CD14-positive monocyte (primary cell): ENCODE data around the gene FIZ1. TPM values are rescaled to one million over a fixed set of nuclear protein-coding genes. Genes with fewer than 3 reads are reported as not detected.

ENCODE experiments used
- DNase-seq, 3 donors: peaks; one replicate each; pipeline ENCODE4 v3.0.0-alpha.2; 2011 to 2022
- H2AFZ ChIP-seq: 2 replicates; pipeline ENCODE4 v1.6.0; 2012; ENCODE audit warnings: mild to moderate bottlenecking, low read depth, low read length, inconsistent platforms; ENCODE audit not compliant: insufficient read depth, poor library complexity, severe bottlenecking
- H3K27ac ChIP-seq, 2 donors: 1 replicate in 1 of 2; 2 replicates in 1 of 2; pipeline ENCODE4 v1.5.1; 2012 to 2013; ENCODE audit warnings: low read length in 2 of 2, control low read depth in 1 of 2, inconsistent platforms in 1 of 2, low read depth in 1 of 2, mild to moderate bottlenecking in 1 of 2
- H3K27me3 ChIP-seq, 2 donors: one replicate each; pipeline versions ENCODE4 v1.6.0 to v1.6.1; 2011 to 2013; ENCODE audit warnings: low read length in 2 of 2; ENCODE audit not compliant: control insufficient read depth in 2 of 2, insufficient read depth in 2 of 2
- H3K36me3 ChIP-seq, 2 donors: replicated peaks in 1 of 2; 1 replicate in 1 of 2; 2 replicates in 1 of 2; pipeline versions ENCODE4 v1.5.1 to v1.6.1; 2012 to 2013; ENCODE audit warnings: low read length in 2 of 2, control low read depth in 1 of 2, inconsistent platforms in 1 of 2, mild to moderate bottlenecking in 1 of 2; ENCODE audit not compliant: insufficient read depth in 2 of 2, control insufficient read depth in 1 of 2
- H3K4me1 ChIP-seq, 2 donors: 1 replicate in 1 of 2; 2 replicates in 1 of 2; pipeline versions ENCODE4 v1.5.1 to v1.6.1; 2012 to 2013; ENCODE audit warnings: low read length in 2 of 2, control low read depth in 1 of 2, inconsistent platforms in 1 of 2, mild to moderate bottlenecking in 1 of 2, moderate library complexity in 1 of 2; ENCODE audit not compliant: insufficient read depth in 2 of 2, control insufficient read depth in 1 of 2
- H3K4me2 ChIP-seq: replicated peaks from 2 replicates; pipeline ENCODE3; 2012; ENCODE audit warnings: low read length, moderate library complexity, mild to moderate bottlenecking; ENCODE audit not compliant: poor library complexity, severe bottlenecking; ENCODE audit errors: extremely low read depth
- H3K4me3 ChIP-seq, 3 experiments: fragments of 200-600 bp in 1 of 3; sonication (generic) in 1 of 3; replicated peaks in 1 of 3; 1 replicate in 2 of 3; 2 replicates in 1 of 3; pipeline ENCODE4 v1.5.1; 2011 to 2013; ENCODE audit warnings: low read length in 3 of 3, mild to moderate bottlenecking in 3 of 3, control low read depth in 2 of 3, low read depth in 2 of 3, inconsistent platforms in 1 of 3, moderate library complexity in 1 of 3
- H3K79me2 ChIP-seq: 2 replicates; pipeline ENCODE4 v1.6.0; 2012; ENCODE audit warnings: mild to moderate bottlenecking, control low read depth, inconsistent platforms, low read length, moderate library complexity; ENCODE audit not compliant: insufficient read depth
- H3K9ac ChIP-seq: 2 replicates; pipeline ENCODE4 v1.6.0; 2017; ENCODE audit warnings: low read length, mild to moderate bottlenecking; ENCODE audit not compliant: insufficient read depth, poor library complexity, severe bottlenecking
- H3K9me3 ChIP-seq, 2 donors: replicated peaks in 1 of 2; 1 replicate in 1 of 2; 2 replicates in 1 of 2; pipeline versions ENCODE4 v1.5.1 to v1.6.1; 2012 to 2013; ENCODE audit warnings: low read length in 2 of 2, control low read depth in 1 of 2; ENCODE audit not compliant: control insufficient read depth in 1 of 2, insufficient read depth in 1 of 2
- H4K20me1 ChIP-seq: 2 replicates; pipeline ENCODE4 v1.6.0; 2012; ENCODE audit warnings: mild to moderate bottlenecking, low read length, control low read depth, moderate library complexity; ENCODE audit not compliant: insufficient read depth
- H3K27ac Mint-ChIP-seq, 7 donors: one replicate each; pipeline ENCODE4 v1.8.0; 2020; ENCODE audit warnings: mild to moderate bottlenecking in 7 of 7, mixed read lengths in 7 of 7, moderate library complexity in 6 of 7, inconsistent platforms in 2 of 7
- H3K27me3 Mint-ChIP-seq, 3 donors: one replicate each; pipeline ENCODE4 v1.8.0; 2021 to 2022; ENCODE audit warnings: low read depth in 3 of 3, mild to moderate bottlenecking in 3 of 3, mixed read lengths in 3 of 3, moderate library complexity in 3 of 3, inconsistent platforms in 1 of 3
- H3K36me3 Mint-ChIP-seq, 2 donors: one replicate each; pipeline ENCODE4 v1.8.0; 2020; ENCODE audit warnings: mixed read lengths in 2 of 2, inconsistent platforms in 1 of 2, mild to moderate bottlenecking in 1 of 2
- H3K4me1 Mint-ChIP-seq: one replicate; pipeline ENCODE4 v1.8.0; 2020; ENCODE audit warnings: mild to moderate bottlenecking, mixed read lengths
- H3K4me3 Mint-ChIP-seq, 2 donors: one replicate each; pipeline ENCODE4 v1.8.0; 2020; ENCODE audit warnings: mild to moderate bottlenecking in 2 of 2, mixed read lengths in 2 of 2, moderate library complexity in 1 of 2
- H3K9me3 Mint-ChIP-seq, 7 donors: one replicate each; pipeline ENCODE4 v1.8.0; 2020 to 2022; ENCODE audit warnings: mixed read lengths in 7 of 7, mild to moderate bottlenecking in 6 of 7, moderate library complexity in 6 of 7, inconsistent platforms in 2 of 7
- WGBS: methylation state at CpG from one replicate; pipeline ENCODE4 v1.1.5; 2013; ENCODE audit warnings: missing lambda C conversion rate; ENCODE audit not compliant: insufficient coverage; 5-methylcytosine and 5-hydroxymethylcytosine counted together
- intact Hi-C, 2 donors: fragments of 100-400 bp; cut with micrococcal nuclease; formaldehyde crosslinking; loops; one replicate each; pipeline versions ENCODE4 v1.15.0 to v1.15.1; 2023
- polyA plus RNA-seq, 3 donors: library from polyadenylated mRNA; depleted of rRNA in 1 of 3; unstranded in 2 of 3; stranded (reverse) in 1 of 3; fragments of 300-500 nt in 2 of 3; fragments of >200 nt in 1 of 3; fragmentation: Illumina TruSeq in 2 of 3; gene quantifications; 1 replicate in 2 of 3; 2 replicates in 1 of 3; pipeline ENCODE4 v1.2.3, GENCODE V29; 2012 to 2021
- TF ChIP-seq, protein P1 (sequence below): fragments of 200-600 bp; IDR thresholded peaks from one replicate; pipeline ENCODE4 v1.8.0; 2022; ENCODE audit warnings: antibody characterized with exemption, mild to moderate bottlenecking

The FIZ1 gene
- polyA plus RNA-seq, 3 donors = 1.2 to 2.6 (median 1.6) TPM

GRCh38 chr19:55636723-55637122, 37.4 kb upstream of the FIZ1 start:
- H3K4me3 Mint-ChIP-seq = peak overlapping the region in 1 of 2 donors; percentile 100
- H3K9ac ChIP-seq = no peak overlapping the region
- H3K4me3 ChIP-seq = peak overlapping the region in 1 of 3 experiments; percentile 86
- peak overlapping the region in 6 of 7 donors; percentile 2 to 100 (median 75) for H3K27ac Mint-ChIP-seq
- peaks cover 0 to 7% (median 1%) of the 10 kb centered on the region in 7 donors for H3K9me3 Mint-ChIP-seq
- peaks cover 6% of the 10 kb centered on the region for H4K20me1 ChIP-seq
- H3K27ac ChIP-seq = no peak overlapping the region
- H3K4me1 ChIP-seq = peaks cover 46 to 66% of the 10 kb centered on the region in 2 donors
- 96% methylated on average over 3 of the region's 4 CpGs for WGBS
- H3K36me3 Mint-ChIP-seq = peaks cover 12 to 15% of the 10 kb centered on the region in 2 donors
- H2AFZ ChIP-seq = no peak overlapping the region
- no peaks in the 10 kb centered on the region for H3K36me3 ChIP-seq
- peaks cover 0 to 3% of the 10 kb centered on the region in 2 donors for H3K9me3 ChIP-seq
- intact Hi-C loops = loop anchor here in 1 of 2 donors (10.0 kb wide), 1 partner anchor 178 kb away; no protein-coding TSS in a partner anchor
- DNase-seq = no peak
- peaks cover 72% of the 10 kb centered on the region for H3K4me1 Mint-ChIP-seq
- TF ChIP-seq, protein P1, sequence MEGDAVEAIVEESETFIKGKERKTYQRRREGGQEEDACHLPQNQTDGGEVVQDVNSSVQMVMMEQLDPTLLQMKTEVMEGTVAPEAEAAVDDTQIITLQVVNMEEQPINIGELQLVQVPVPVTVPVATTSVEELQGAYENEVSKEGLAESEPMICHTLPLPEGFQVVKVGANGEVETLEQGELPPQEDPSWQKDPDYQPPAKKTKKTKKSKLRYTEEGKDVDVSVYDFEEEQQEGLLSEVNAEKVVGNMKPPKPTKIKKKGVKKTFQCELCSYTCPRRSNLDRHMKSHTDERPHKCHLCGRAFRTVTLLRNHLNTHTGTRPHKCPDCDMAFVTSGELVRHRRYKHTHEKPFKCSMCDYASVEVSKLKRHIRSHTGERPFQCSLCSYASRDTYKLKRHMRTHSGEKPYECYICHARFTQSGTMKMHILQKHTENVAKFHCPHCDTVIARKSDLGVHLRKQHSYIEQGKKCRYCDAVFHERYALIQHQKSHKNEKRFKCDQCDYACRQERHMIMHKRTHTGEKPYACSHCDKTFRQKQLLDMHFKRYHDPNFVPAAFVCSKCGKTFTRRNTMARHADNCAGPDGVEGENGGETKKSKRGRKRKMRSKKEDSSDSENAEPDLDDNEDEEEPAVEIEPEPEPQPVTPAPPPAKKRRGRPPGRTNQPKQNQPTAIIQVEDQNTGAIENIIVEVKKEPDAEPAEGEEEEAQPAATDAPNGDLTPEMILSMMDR = no peak
- H3K27me3 ChIP-seq = no peaks in the 10 kb centered on the region
- H3K79me2 ChIP-seq = peaks cover 38% of the 10 kb centered on the region
- H3K27me3 Mint-ChIP-seq = peaks cover 0 to 12% (median 4%) of the 10 kb centered on the region in 3 donors
- H3K4me2 ChIP-seq = peak overlapping the region; percentile 85

DNA sequence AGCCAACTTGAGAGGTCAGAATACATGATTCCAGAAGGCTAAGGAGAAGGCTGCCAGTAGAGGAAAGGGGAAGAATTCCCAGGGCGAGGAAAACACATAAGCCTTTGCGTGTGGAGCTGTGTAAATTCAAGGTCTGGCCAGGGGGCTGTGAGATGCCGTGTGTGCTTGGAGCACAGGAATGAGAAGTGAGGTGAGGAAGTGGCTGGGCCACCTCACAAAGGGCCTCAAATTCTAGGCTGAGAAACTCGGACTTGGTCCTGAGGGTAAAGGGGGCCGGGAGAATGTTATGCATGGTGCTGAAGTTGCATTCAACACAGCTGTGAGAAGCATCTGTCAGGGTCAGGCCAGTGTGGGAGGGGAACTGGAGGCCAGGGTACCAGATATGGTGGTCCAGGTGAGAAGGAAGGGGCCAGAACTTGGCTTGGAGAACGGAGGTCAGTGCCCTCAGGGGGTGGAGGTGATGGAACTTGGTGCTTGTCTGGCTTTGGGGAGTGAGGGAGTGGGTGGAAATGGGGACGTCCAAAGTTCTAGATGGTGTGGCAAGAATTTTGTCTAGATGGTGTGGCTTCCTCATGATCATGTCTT, 36.6 kb upstream of the FIZ1 start:
- no peaks in the 10 kb centered on the region for H3K27me3 ChIP-seq
- H3K4me1 ChIP-seq = peaks cover 40 to 58% of the 10 kb centered on the region in 2 donors
- peak overlapping the region; percentile 98 for H3K9ac ChIP-seq
- peak overlapping the region; percentile 89 to 100 for H3K27ac ChIP-seq
- peak overlapping the region; percentile 85 for H3K4me2 ChIP-seq
- peaks cover 0 to 7% (median 0%) of the 10 kb centered on the region in 7 donors for H3K9me3 Mint-ChIP-seq
- H3K27ac Mint-ChIP-seq = peak overlapping the region; percentile 99 to 100 (median 100)
- H3K79me2 ChIP-seq = peaks cover 34% of the 10 kb centered on the region
- H3K36me3 ChIP-seq = no peaks in the 10 kb centered on the region
- peak overlapping the region; percentile 86 to 90 (median 89) for H3K4me3 ChIP-seq
- peaks cover 0 to 8% (median under 1%) of the 10 kb centered on the region in 3 donors for H3K27me3 Mint-ChIP-seq
- H3K9me3 ChIP-seq = peaks cover 0 to 3% of the 10 kb centered on the region in 2 donors
- H3K4me1 Mint-ChIP-seq = peaks cover 69% of the 10 kb centered on the region
- H4K20me1 ChIP-seq = peaks cover 6% of the 10 kb centered on the region
- TF ChIP-seq, protein P1 = no peak
- no peak overlapping the region for H2AFZ ChIP-seq
- peak overlapping the region; percentile 100 for H3K4me3 Mint-ChIP-seq
- DNase-seq = peak in 1 of 3 donors; percentile 21
- 65% methylated on average over 7 of the region's 7 CpGs for WGBS
- H3K36me3 Mint-ChIP-seq = peaks cover 12 to 15% of the 10 kb centered on the region in 2 donors
- intact Hi-C loops = loop anchor here in 1 of 2 donors (2.0 to 10.0 kb wide), 2 partner anchors 39 to 179 kb away; partner anchors contain the start of gene EPN1
